Liver (tissue), 9 donors: ENCODE results near the gene ZNF224. TPM values are rescaled to one million over a fixed set of nuclear protein-coding genes. Genes with fewer than 3 reads are reported as not detected.

Experiments
- DNase-seq: peaks from one replicate; pipeline ENCODE4 v3.0.0-alpha.2; 2017; ENCODE audit warnings: low spot score
- H3K27ac ChIP-seq, 2 donors: one replicate each; pipeline ENCODE4 v1.7.0; 2013; ENCODE audit warnings: inconsistent platforms in 2 of 2, low read length in 2 of 2, control low read depth in 1 of 2, low read depth in 1 of 2, mild to moderate bottlenecking in 1 of 2
- H3K27me3 ChIP-seq, 4 donors: one replicate each; pipeline versions ENCODE4 v1.6.1 to v1.7.0; 2013; ENCODE audit warnings: low read length in 3 of 4, inconsistent platforms in 1 of 4, mild to moderate bottlenecking in 1 of 4, moderate library complexity in 1 of 4; ENCODE audit not compliant: control insufficient read depth in 4 of 4, insufficient read depth in 4 of 4
- H3K36me3 ChIP-seq, 4 donors: one replicate each; pipeline versions ENCODE4 v1.6.1 to v1.7.0; 2013; ENCODE audit warnings: low read length in 3 of 4, mild to moderate bottlenecking in 3 of 4, low read depth in 1 of 4, moderate library complexity in 1 of 4; ENCODE audit not compliant: control insufficient read depth in 4 of 4, insufficient read depth in 3 of 4
- H3K4me1 ChIP-seq, 4 donors: one replicate each; pipeline versions ENCODE4 v1.6.1 to v1.7.0; 2013; ENCODE audit warnings: low read length in 3 of 4, mild to moderate bottlenecking in 3 of 4, moderate library complexity in 1 of 4; ENCODE audit not compliant: control insufficient read depth in 4 of 4, insufficient read depth in 4 of 4
- H3K4me3 ChIP-seq, 3 donors: one replicate each; pipeline versions ENCODE4 v1.6.1 to v1.7.0; 2013; ENCODE audit warnings: low read length in 3 of 3, control low read depth in 1 of 3, low read depth in 1 of 3, mild to moderate bottlenecking in 1 of 3
- H3K9ac ChIP-seq, 2 donors: one replicate each; pipeline ENCODE4 v1.7.0; 2013; ENCODE audit warnings: low read length in 2 of 2, mild to moderate bottlenecking in 2 of 2, moderate library complexity in 2 of 2, control low read depth in 1 of 2, low read depth in 1 of 2
- H3K9me3 ChIP-seq, 4 donors: one replicate each; pipeline versions ENCODE4 v1.6.1 to v1.7.0; 2013; ENCODE audit warnings: low read length in 3 of 4; ENCODE audit not compliant: control insufficient read depth in 4 of 4
- EGR1 ChIP-seq, 2 donors: IDR thresholded peaks; 2 replicates each; pipeline ENCODE4 v1.6.1; 2016 to 2018; ENCODE audit warnings: antibody characterized with exemption in 2 of 2, low read depth in 2 of 2
- FOXA2 ChIP-seq: IDR thresholded peaks from 2 replicates; pipeline ENCODE4 v1.6.1; 2016; ENCODE audit warnings: antibody characterized with exemption
- GABPA ChIP-seq, 2 donors: IDR thresholded peaks in 1 of 2; conservative IDR thresholded peaks in 1 of 2; 2 replicates each; pipeline ENCODE4 v1.6.1; 2016; ENCODE audit warnings: antibody characterized with exemption in 2 of 2, mild to moderate bottlenecking in 1 of 2, moderate library complexity in 1 of 2
- HNF4A ChIP-seq, 2 donors: conservative IDR thresholded peaks; 2 replicates each; pipeline ENCODE4 v1.6.1; 2016; ENCODE audit warnings: antibody characterized with exemption in 2 of 2, mild to moderate bottlenecking in 2 of 2
- HNF4G ChIP-seq: IDR thresholded peaks from 2 replicates; pipeline ENCODE4 v1.6.1; 2016; ENCODE audit warnings: antibody characterized with exemption
- JUND ChIP-seq, 2 donors: IDR thresholded peaks; 2 replicates each; pipeline ENCODE4 v1.6.1; 2016; ENCODE audit warnings: antibody characterized with exemption in 2 of 2
- MAX ChIP-seq: IDR thresholded peaks from 2 replicates; pipeline ENCODE4 v1.6.1; 2016; ENCODE audit warnings: antibody characterized with exemption
- NR2F2 ChIP-seq: IDR thresholded peaks from 2 replicates; pipeline ENCODE4 v1.6.1; 2016; ENCODE audit warnings: antibody characterized with exemption
- RAD21 ChIP-seq, 2 donors: IDR thresholded peaks; 2 replicates each; pipeline ENCODE4 v1.6.1; 2016; ENCODE audit warnings: antibody characterized with exemption in 2 of 2, mild to moderate bottlenecking in 2 of 2
- RXRA ChIP-seq, 2 donors: IDR thresholded peaks; 2 replicates each; pipeline ENCODE4 v1.6.1; 2017 to 2018; ENCODE audit warnings: antibody characterized with exemption in 2 of 2, mild to moderate bottlenecking in 1 of 2
- YY1 ChIP-seq: IDR thresholded peaks from 2 replicates; pipeline ENCODE4 v1.6.1; 2016; ENCODE audit warnings: antibody characterized with exemption, mild to moderate bottlenecking
- WGBS: extraction: QIAGEN DNeasy Blood & Tissue Kit; methylation state at CpG from one replicate; pipeline ENCODE4 v1.1.7; 2013; 5-methylcytosine and 5-hydroxymethylcytosine counted together
- polyA plus RNA-seq, 2 donors: library from polyadenylated mRNA; stranded (reverse) in 1 of 2; unstranded in 1 of 2; fragments of 200-250 nt in 1 of 2; fragments of >200 nt in 1 of 2; fragmentation: Nextera tagmentation in 1 of 2; extraction: Ambion mirVana in 1 of 2; gene quantifications; one replicate each; pipeline versions ENCODE4 v1.2.1 to v1.2.3, GENCODE V29; 2013 to 2015
- total RNA-seq, 2 donors: library from RNA; depleted of rRNA; stranded (reverse); fragments of >200 nt; gene quantifications; one replicate each; pipeline ENCODE4 v1.2.3, GENCODE V29; 2014
- TF ChIP-seq, protein P1 (sequence below): IDR thresholded peaks from 2 replicates; pipeline ENCODE4 v1.6.1; 2016; ENCODE audit warnings: antibody characterized with exemption
- TF ChIP-seq, protein P2 (sequence below): fragments of 150-350 bp; IDR thresholded peaks from 2 replicates; pipeline ENCODE4 v1.5.1; 2017; ENCODE audit warnings: improper control_type of control experiment, low read depth, low read length; ENCODE audit not compliant: missing input control
- TF ChIP-seq, protein P3 (sequence below): IDR thresholded peaks from 2 replicates; pipeline ENCODE4 v1.6.1; 2016; ENCODE audit warnings: antibody characterized with exemption
- donor health status: healthy.
- donor health status: healthy.
- donor health status: healthy.
- donor health status: healthy.
- donor health status: healthy.

The ZNF224 gene
- total and polyA plus RNA-seq, 4 donors: 4.5 to 20.7 (median 14.9) TPM

- no peak overlapping the region for H3K9ac ChIP-seq
- WGBS: 96% methylated on average over 2 of the region's 2 CpGs
- H3K4me3 ChIP-seq: peak overlapping the region in 1 of 3 donors; percentile 1
- TF ChIP-seq, protein P1, sequence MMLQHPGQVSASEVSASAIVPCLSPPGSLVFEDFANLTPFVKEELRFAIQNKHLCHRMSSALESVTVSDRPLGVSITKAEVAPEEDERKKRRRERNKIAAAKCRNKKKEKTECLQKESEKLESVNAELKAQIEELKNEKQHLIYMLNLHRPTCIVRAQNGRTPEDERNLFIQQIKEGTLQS: no peak
- TF ChIP-seq GABPA (IDR thresholded peaks at IDR 0.05 in 1 of 2, conservative IDR thresholded peaks at IDR 0.05 in 1 of 2) (no peak), YY1 (no peak), JUND (IDR thresholded peaks at IDR 0.05) (no peak), RXRA (IDR thresholded peaks at IDR 0.05) (no peak), FOXA2 (no peak), EGR1 (IDR thresholded peaks at IDR 0.05; ENCODE audit: low read depth in 2 of 2) (no peak), MAX (no peak)
- TF ChIP-seq, protein P2, sequence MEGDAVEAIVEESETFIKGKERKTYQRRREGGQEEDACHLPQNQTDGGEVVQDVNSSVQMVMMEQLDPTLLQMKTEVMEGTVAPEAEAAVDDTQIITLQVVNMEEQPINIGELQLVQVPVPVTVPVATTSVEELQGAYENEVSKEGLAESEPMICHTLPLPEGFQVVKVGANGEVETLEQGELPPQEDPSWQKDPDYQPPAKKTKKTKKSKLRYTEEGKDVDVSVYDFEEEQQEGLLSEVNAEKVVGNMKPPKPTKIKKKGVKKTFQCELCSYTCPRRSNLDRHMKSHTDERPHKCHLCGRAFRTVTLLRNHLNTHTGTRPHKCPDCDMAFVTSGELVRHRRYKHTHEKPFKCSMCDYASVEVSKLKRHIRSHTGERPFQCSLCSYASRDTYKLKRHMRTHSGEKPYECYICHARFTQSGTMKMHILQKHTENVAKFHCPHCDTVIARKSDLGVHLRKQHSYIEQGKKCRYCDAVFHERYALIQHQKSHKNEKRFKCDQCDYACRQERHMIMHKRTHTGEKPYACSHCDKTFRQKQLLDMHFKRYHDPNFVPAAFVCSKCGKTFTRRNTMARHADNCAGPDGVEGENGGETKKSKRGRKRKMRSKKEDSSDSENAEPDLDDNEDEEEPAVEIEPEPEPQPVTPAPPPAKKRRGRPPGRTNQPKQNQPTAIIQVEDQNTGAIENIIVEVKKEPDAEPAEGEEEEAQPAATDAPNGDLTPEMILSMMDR: no peak
- peaks cover 0 to 14% (median 12%) of the 10 kb centered on the region in 4 donors for H3K4me1 ChIP-seq
- no peak overlapping the region for H3K27ac ChIP-seq
- peaks cover 2 to 13% (median 10%) of the 10 kb centered on the region in 4 donors for H3K36me3 ChIP-seq
- no peak for DNase-seq
- peaks cover 0 to 6% (median 2%) of the 10 kb centered on the region in 4 donors for H3K9me3 ChIP-seq
- H3K27me3 ChIP-seq: no peaks in the 10 kb centered on the region
Measured at GRCh38 chr19:44076325-44076724, 17.8 kb upstream of the ZNF224 start.

- TF ChIP-seq EGR1 (IDR thresholded peaks at IDR 0.05; ENCODE audit: low read depth in 2 of 2) (no peak), FOXA2 (no peak), HNF4A (conservative IDR thresholded peaks at IDR 0.05) (no peak), RAD21 (IDR thresholded peaks at IDR 0.05) (no peak), JUND (IDR thresholded peaks at IDR 0.05) (no peak), NR2F2 (no peak)
- TF ChIP-seq, protein P1: no peak
- TF ChIP-seq, protein P3, sequence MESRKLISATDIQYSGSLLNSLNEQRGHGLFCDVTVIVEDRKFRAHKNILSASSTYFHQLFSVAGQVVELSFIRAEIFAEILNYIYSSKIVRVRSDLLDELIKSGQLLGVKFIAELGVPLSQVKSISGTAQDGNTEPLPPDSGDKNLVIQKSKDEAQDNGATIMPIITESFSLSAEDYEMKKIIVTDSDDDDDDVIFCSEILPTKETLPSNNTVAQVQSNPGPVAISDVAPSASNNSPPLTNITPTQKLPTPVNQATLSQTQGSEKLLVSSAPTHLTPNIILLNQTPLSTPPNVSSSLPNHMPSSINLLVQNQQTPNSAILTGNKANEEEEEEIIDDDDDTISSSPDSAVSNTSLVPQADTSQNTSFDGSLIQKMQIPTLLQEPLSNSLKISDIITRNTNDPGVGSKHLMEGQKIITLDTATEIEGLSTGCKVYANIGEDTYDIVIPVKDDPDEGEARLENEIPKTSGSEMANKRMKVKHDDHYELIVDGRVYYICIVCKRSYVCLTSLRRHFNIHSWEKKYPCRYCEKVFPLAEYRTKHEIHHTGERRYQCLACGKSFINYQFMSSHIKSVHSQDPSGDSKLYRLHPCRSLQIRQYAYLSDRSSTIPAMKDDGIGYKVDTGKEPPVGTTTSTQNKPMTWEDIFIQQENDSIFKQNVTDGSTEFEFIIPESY: no peak
- Histone ChIP-seq H3K27ac (no peak overlapping the region), H3K4me3 (no peak overlapping the region), H3K9ac (no peak overlapping the region), H3K27me3 (no peaks in the 10 kb centered on the region), H3K9me3 (peaks cover 3 to 8% (median 5%) of the 10 kb centered on the region in 4 donors), H3K4me1 (peaks cover 0 to 14% (median 9%) of the 10 kb centered on the region in 4 donors), H3K36me3 (peaks cover 1 to 9% (median 6%) of the 10 kb centered on the region in 4 donors)
- 57% methylated on average over 4 of the region's 4 CpGs for WGBS
- DNase-seq: no peak
Measured at GRCh38 chr19:44092108-44092507, 2.1 kb upstream of the ZNF224 start.

GRCh38 chr19:44107751-44108150, 13.6 kb downstream of the ZNF224 start:
- no peak for DNase-seq
- Histone ChIP-seq H3K4me1 (peaks cover 2 to 11% (median 8%) of the 10 kb centered on the region in 4 donors), H3K4me3 (peak overlapping the region in 2 of 3 donors; percentile 43 to 77), H3K9ac (no peak overlapping the region), H3K27me3 (no peaks in the 10 kb centered on the region), H3K9me3 (peaks cover 31 to 72% (median 51%) of the 10 kb centered on the region in 4 donors), H3K27ac (no peak overlapping the region), H3K36me3 (peaks cover 8 to 40% (median 36%) of the 10 kb centered on the region in 4 donors)
- WGBS: 98% methylated on average over 3 of the region's 3 CpGs
- TF ChIP-seq HNF4G: no peak
- TF ChIP-seq HNF4A (conservative IDR thresholded peaks at IDR 0.05): no peak
- TF ChIP-seq EGR1 (IDR thresholded peaks at IDR 0.05; ENCODE audit: low read depth in 2 of 2): no peak
- TF ChIP-seq, protein P3: no peak
- TF ChIP-seq, protein P1: no peak
- no peak for TF ChIP-seq FOXA2
- TF ChIP-seq, protein P2: no peak
